Glomerular visceral epithelial cell (primary cell): ENCODE results near the gene LDHD.
"Not testable (repeated sequence)": the region's sequence is repeated elsewhere in the genome, so short reads cannot be mapped to it uniquely, and the experiment has no call there.

ENCODE experiments used
- DNase-seq: peaks from one replicate; pipeline ENCODE4 v3.0.0-alpha.2; 2016; ENCODE audit errors: extremely low spot score

LDHD gene

DNA sequence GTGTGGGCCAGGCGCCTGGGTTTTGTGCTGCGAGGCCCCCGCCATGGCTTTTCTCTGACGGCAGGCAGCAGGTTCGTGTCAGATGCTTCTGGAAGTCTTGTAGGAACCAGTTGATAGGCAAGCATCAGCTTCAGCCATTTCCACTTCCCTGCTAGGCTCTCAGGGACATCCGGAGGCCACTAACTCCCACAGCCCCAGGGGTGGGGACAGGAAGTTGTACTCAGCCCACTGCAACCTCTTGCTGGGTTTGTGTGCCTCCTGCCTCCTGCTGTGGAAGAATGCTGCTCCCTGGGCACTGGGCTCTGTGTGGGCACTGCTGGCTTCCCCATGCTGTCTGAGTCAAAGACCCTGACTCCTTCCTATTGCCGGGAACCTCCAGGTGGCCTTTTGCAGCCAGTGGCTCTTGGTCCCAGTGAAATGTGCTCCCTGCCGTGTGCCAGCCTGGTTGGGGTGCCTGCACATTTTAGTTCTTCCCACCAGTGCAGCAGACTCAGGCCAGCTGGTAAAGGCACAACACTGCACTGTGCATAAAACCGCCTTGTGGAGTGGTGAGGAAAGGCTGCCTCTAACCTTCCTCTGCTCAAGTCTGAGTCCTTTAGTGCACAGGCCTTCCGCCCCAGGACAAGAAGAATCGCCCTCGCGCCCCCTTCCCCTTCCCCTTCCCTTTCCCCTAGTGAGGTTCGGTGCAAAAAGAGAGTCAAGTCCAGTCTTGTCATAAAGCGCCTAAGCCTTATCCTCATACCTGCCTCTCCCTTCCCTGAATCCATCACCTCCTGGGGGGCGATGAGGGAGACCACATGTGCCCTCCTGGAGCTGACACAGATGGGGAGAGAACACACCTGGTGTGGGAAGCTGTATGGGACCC is 16.6 kb downstream of the LDHD start:
- no peak for DNase-seq

DNA sequence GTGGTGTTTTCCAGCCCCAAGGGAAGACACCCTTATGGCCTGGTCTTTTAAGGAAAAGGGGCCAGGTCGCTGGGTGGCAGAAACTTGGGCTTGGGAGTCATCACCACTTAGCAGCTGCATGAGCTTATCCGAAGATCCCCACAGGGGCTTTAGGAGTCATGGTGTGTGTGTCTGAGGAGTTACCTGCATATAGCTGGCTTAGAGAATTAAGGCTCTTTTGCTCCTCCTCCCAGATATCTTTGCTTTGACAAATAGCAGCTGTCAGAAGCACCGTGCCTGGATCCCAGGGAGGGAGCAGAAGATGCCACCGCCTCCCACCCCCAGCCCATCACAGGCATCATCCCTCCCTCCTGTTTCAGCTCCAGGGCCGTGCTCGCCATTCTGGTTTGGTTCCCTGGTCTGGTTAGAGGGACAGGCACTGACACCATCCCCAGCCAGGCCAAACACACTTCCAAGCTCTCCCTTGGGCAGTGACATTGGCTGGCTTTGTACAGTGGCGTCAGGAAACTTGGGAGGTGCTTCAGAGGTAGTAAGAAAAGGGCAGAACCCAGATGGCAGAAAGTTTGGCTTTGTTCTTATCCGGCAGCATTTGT is 17.4 kb downstream of the LDHD start:
- DNase-seq = no peak

DNA sequence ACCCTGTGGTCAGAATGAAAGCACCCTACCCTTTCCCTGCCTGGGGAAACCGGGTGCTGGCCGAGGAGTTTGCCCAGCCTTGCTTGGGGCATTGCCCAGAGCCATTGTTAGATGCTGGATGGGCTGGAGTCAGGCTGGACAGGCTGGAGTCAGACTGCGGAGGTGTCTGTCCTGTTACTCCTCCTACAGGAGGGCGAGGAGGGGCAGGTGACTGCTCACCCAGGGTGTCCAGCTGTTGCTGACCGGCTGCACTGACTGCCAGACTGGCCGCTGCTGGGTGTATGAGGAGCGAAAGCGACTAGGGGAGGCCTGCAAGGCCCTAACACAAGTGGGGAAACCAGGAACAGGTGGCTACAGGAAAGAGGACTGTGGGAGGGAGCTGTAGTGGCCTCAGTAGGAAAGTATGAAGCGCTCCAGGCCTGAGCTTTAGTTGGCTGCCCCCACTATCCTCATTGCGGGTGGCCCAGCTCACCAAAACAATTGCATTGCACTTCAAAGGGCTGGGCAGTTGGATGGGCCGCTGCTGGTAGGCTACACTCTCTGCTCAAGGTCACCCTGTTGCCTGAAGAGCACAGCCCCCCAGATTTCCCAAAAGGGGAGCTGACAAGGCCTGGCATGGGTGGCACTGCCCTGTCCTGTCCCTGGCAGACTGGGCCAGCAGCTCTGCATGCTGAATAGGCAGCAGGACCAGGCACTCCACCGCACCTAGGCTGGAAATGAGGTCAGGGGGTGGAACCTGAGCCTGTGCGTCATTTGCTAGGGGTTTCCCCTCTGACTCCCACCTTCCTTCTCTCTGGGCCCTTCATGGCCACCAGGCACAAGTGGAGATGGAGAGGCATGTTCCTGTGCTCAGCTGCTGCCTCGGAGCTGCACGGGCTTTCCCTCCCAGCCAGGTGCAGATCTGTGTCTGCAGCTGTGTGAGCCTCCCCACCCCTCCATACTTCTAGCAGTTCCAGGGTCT is 18.4 kb downstream of the LDHD start:
- no peak for DNase-seq

DNA sequence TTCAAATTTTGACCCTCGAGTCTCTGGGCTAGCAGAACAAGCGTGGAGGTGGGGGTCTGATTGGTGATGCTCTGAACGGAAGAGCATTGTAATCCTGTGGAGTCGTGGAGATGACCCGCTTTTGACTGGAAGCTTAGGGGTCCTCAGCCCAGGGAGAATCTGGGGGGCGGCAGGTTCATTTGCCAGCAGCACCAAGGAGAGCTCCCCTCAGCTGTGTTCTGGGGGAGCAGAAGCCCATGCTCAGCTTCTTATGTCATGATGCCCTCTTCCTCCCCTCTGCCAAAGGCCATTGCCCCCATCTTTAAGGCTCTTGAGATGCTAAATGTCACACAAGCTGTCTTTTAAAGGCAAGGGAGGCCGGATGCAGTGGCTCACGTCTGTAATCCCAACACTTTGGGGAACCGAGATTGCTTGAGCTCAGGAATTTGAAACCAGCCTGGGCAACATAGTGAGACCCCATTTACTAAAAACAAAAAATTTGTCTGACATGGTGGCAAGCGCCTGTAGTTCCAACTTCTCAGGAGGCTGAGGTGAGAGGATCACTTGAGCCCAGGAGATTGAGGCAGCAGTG is 19.3 kb downstream of the LDHD start:
- DNase-seq = no peak

DNA sequence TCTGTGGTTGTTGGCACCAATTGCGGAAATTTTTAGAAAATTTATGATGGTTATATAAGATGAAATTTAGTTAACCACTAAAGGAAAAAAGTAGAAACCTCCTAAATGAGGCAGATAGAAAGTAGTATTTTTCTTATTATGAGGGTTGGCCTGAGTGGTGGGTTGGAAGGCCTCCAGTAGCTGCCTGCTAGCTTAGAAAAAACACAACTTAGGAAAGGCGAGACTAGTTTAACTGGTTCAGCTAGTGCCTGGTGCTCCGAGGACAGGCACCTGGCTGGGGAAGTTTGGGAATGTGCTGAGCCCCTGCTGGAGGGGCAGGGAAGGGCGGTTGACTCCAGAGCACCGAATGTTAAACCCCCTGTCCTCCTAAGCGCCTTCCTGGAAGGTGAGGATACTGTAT is 19.9 kb downstream of the LDHD start:
- no peak for DNase-seq

DNA sequence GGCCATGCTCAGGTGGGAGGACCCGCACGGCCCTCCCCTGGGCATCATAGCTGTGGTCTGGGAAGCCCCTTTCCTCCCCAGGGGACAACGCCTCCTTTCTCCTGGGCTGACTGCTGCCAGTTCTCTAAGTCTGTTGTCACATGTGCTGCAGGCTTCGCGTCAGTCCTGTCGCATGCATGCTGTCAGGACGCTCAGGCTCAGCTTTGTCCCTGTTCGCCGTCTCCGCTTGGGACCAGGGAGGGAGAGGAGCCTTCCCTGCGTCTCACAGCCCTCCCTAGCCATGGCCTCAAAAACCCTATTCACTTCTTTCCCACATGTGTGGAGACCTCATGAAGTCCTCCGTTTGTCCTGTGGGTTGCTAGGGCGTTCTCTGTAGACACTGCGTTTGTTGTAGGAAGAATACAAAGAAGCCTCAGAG is 21.4 kb downstream of the LDHD start:
- DNase-seq = no peak

DNA sequence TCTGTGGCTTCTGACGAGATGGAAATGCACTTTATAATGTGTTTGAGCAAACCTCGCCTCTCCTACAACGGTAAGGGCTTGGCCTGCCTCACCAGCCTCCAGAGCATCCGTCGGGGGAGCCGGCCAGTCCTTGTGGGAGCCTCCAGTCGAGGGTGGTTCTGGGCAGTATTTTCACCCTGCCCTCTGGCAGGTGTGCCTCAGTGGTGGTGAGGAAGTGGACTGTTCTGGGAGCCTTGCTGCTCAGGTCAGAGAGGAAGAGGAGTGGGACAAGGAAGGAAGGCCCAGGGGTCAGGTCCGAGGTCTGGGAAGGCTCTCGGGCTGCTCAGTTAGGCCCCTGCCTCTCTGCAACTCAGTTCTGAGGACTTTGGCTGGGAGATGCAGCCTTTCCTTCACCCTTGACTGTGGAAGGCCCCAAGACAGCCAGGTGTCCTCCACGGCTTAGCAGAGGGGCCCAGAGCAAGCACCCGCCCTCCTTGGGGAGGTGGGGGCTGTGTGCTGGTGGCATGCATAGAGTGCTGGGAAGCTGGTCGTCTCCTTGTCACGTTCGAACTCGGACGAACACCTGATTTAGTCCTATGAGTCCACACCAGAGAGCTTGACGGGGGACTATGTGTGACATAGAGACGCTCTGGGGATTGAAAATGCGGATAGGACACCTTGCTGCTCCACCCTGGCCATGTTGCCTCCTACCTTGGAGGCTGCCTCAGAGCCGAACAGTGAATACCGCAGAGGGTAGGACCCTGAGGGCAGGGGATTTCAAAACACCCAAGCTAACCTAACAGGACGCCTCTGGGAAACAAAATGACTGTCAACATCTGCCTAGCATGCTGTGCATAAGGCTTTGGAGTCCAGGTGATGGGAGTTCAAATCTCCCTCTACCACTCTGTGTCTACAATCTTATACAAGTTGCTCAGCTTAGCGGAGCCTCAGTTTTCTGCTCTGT is 22.7 kb downstream of the LDHD start:
- DNase-seq = no peak

DNA sequence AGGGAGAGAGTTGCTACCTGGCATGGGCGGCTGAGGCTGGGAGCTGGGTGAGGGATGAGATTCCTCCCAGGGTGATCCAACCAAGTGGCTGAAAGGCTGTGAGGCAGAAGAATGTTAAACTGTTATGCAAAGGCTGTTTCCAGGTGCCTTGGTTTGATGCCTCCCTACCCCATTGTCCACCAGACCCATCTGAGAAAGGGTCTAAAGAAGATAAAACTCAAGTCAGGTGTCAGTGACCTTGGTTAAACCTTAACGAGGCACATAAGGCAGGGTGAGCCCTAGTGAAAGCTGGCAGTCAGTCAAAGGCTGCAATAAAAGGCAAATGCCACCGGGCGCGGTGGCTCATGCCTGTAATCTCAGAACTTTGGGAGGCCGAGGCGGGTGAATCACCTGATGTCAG is 23.8 kb downstream of the LDHD start:
- DNase-seq = no peak

DNA sequence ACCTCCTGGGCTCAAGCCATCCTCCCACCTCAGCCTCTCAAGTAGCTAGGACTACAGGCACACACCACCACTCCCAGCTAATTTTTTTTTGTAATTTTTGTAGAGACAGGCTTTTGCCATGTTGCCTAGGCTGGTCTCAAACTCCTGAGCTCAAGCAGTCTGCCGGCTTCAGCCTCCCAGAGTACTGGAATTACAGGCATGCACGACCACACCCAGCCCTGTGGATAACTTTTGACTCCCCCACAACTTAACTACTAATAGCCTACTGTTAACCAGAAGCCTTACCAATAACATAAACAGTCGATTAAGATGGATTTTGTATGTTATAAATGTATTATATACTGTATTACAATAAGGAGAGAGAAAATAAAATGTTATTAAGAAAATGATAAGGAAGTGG is 25.0 kb downstream of the LDHD start:
- not testable (repeated sequence) for DNase-seq

DNA sequence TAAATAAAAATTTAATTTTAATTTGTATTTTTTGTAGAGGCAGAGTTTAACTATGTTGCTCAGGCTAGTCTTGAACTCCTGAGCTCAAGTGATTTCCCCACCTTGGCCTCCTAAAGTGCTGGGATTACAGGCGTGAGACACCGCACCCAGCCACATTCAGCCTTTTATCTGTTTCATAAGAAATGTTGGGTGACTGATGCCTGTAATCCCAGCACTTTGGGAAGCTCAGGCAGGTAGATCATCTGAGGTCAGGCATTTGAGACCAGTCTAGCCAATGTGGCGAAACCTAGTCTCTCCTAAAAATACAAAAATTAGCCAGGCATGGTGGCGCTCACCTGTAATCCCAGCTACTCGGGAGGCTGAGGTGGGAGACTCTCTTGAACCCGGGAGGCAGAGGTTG is 25.7 kb downstream of the LDHD start:
- not testable (repeated sequence) for DNase-seq

DNA sequence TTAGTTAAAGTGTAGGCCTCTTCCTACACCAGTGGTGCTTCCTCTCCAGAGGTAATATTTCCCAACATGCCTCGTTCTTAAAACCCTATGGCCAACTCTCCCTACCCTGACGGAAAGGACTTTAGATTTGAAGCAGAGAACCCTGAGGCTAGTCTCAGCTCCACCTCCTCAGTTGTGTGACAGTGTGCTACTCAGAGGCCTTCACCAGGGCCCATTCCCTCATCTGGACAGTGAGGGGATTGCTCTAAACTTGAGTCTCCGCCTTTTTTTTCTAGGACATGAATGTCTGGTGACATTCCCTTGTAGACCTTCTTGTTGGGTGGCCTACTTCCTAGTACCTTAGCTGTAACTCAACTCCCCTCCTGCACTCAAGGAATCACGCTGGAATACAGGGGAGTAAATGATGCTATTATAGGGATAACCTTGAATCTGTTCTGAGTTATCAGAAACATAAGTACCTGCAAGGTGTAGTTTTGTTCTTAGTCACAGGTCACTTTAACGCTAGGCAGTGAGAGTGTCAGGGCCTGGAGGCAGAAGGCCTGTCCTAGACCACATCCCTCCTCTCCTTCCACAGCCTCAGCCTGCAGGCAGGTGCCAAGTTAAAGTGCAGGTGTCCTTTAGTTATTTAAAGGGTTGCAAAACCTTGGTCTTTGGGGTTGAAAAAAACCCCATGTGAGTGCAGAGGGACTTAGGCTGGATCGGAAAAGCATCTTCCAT is 26.9 kb downstream of the LDHD start:
- no peak for DNase-seq

DNA sequence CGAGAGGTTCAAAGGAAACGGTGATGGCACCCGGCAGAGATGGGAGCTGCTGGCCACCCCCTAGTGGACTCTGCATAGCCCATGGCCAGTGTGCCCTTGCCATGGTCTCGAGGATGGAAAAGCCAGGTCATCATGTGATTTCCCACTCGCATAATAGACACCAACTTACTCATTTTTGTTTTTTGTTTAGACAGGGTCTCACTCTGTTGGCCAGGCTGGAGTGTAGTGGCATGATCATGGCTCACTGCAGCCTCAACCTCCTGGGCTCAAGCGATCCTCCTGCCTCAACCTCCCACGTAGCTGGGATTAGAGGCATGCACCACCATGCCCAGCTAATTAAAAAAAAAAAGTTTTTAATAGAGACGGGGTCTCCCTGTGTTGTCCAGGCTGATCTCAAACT is 27.6 kb downstream of the LDHD start:
- DNase-seq = no peak

DNA sequence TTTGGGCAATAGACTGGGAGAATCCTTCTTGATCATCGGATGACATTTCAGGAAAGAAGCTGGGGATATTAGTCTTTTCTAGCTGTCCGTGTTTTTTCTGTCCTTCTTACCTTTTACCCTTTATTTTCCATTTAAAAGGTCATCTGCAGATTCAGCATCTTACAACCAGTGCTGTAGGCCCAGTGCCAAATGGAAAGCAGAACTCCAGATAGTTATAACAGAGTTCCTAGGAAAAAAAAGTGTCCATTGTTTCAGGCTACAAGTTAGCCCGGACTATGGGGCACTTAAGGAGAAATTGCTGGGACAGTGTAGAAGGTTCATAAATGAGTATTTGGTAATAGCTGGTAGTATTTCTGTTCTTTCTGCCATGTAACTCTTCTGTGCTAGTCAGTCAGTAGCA is 28.4 kb downstream of the LDHD start:
- DNase-seq = no peak

DNA sequence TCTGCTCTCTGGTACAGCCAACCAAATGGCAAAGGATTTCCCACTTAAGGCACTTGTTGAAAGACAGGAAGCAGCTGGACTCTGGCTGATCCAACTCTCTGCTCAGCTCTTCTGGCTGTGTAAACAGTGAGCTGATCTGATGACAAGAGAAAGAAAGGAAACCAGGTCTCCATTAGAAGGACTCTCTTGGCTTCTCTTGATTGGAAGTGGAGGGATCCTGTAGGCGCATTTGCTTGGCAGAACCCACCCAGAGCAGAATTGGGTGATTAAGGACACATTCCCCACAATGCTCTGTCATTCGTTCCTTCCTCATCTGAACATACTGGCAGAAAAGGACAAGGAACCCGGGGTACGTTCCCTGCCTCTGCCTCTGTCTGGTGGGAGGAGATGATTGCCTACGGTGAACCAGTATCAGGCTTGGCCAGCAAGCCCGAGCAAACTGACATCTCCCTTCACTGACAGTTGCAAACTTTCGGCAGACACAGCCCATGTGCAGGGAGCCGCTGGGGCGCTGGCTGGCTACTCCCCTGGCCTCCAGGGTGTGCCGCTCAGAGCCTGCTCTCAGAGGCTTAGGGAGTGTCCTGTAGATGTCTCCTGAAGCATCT is 29.1 kb downstream of the LDHD start:
- no peak for DNase-seq

DNA sequence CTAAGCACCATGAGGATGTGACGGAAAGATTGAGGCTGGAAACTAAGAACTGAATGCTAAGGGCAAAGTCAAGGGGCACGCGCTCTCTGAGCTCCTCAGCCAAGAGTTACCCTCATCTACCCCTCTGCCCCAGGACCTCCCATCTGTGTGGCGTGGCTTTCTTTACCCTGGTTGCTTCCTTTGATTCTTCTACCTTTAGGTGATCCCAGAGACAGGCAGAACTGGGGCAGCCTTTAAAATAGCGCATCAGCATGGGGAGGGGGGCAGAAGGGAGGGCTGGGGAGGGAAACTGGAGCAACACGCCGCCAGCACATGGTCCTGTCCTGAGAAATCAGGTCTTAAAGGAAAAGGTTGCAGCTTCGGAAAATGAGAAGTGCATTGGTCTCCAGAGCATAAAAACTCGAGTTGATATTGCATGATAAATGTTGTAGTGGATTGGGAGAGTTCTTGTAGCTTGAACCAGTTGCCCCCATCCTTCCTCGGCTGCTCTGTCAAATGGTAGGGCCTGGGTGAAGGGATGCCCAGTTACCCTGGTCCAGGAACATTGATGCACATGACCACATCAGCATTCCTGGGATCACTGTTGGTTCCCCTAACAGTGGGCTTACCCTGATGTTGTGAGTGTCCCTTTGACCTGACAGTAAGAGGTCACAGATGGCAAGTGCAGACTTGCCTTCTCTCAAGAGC is 29.7 kb downstream of the LDHD start:
- no peak for DNase-seq

DNA sequence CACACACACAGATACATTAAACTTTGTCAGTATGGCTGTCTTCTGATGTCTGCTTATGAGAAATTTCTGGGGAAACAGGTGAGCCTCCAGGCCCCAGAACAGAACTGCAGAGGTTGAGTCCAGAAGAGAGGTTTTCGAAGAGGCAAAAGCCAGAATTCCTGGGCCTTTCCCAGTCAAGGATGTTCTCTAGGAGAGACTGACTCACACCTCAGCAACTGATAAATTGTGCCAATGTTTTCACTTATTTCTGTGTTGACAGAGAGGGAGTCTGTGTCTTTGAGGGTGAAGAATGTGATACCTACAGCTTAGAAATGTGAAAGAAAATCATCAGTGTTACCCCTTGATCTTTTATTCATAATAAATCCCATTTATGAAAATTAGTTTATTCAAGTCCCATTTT is 30.3 kb downstream of the LDHD start:
- no peak for DNase-seq

DNA sequence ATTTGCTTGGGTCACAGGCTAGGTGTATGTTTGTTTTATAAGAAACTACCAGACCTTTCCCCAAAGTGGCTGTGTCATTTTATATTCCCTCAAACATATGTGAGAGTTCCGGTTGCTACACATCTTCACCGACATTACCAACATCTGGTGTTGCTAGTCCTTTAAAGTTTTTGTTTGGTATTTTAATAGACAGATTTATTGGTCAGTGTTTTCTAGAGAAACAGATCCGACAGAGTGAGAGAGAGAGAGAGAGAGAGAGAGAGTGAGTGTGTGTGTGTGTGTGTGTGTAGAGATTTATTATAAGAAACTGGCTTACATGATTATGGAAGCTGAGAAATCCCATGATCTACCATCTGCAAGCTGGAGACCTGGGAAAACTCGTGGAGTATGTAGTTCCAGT is 31.0 kb downstream of the LDHD start:
- no peak for DNase-seq

DNA sequence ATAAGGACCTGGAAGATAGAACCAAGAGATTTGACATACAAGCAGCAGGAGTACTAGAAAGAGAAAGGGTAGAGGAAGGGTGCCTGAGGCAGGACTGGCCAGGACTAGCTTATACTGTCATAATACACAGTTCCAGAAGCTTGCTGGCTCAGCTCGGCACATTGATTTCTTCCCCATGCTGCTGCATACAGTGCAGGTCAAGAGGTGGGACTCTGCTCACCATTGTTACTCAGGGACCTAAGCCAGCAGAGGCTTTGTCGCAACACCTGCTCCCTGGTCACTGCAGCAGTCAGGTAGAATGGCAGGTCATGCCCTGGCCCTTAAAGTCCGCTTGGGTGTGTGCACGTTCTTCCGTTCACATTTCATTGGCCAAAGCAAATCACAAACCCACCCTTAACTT is 32.8 kb downstream of the LDHD start:
- no peak for DNase-seq

DNA sequence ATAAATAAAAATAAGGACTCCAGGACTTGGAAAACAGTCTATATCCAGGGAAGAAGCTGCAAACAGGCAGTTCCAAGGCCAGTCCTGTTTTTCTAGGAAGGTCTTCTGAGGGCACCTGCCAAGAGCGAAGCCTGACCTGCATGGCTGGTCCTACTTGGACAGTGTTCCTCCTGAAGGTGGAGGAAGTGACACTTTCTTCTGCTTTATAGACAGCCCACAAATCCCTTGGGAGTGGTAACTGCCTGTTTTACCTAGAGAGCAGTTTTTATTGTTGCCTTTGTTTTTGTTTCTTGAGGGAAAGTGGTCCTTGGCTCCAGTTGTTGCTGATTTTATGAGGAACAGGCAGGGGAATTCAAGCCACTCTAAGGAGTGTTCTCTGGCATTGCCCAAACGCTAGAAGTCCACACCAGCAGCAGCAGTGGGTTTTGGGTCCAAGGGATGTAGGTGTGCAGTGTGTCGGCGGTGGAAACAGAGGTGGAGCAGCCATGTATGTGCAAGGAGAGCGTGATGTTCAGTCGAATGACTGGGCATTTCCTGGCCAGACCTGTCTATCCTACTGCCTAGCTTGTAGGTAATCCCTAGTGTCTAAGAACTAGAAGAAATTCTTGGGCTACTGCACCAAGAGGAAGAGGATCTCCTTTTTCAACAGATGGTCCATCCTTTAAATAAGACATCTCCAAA is 35.3 kb downstream of the LDHD start:
- DNase-seq = no peak
